ENCODE results near the gene HDAC7. TPM values are rescaled to one million over a fixed set of nuclear protein-coding genes. Genes with fewer than 3 reads are reported as not detected.
A peak's percentile ranks its signal among the peaks of the same experiment; 100 is the strongest.

The HDAC7 gene
- total and polyA plus RNA-seq, 5 experiments from 2014 or later = 10.2 to 165 (median 30.5) TPM

- Mint-ChIP-seq H3K4me1 (peaks cover 58 to 99% (median 97%) of the 10 kb centered on the region in 4 donors), H3K9me3 (no peaks in the 10 kb centered on the region), H3K4me3 (peak overlapping the region in 9 of 10 donors; percentile 11 to 84 (median 63)), H3K27ac (peak overlapping the region; percentile 77 to 99 (median 92)), H3K36me3 (peaks cover 0 to 13% (median 0%) of the 10 kb centered on the region in 3 donors), H3K27me3 (no peaks in the 10 kb centered on the region)
- ATAC-seq = no peak
- no peak for DNase-seq
- POLR2A ChIA-PET = interaction anchor here (0.7 to 22.6 kb wide), 4 partner anchors 8 to 31 kb away, joined by 3 to 514 read pairs (median 40); partner anchors contain the start of gene HDAC7
These were observed 14.3 kb downstream of the HDAC7 start for GRCh38 chr12:47805417-47805816.

GRCh38 chr12:47804171-47804570 is 15.5 kb downstream of the HDAC7 start:
- ATAC-seq (no peak), DNase-seq (no peak)
- H3K27ac Mint-ChIP-seq = peak overlapping the region; percentile 39 to 99 (median 84)
- H3K4me1 Mint-ChIP-seq = peaks cover 57 to 99% (median 98%) of the 10 kb centered on the region in 4 donors
- no peaks in the 10 kb centered on the region for H3K27me3 Mint-ChIP-seq
- H3K36me3 Mint-ChIP-seq = peaks cover 0 to 13% (median 0%) of the 10 kb centered on the region in 3 donors
- H3K9me3 Mint-ChIP-seq = no peaks in the 10 kb centered on the region
- H3K4me3 Mint-ChIP-seq = peak overlapping the region in 8 of 10 donors; percentile 28 to 83 (median 63)
- POLR2A ChIA-PET = interaction anchor here (0.7 to 22.6 kb wide), 8 partner anchors 9 to 96 kb away, joined by 3 to 514 read pairs (median 4); partner anchors contain the start of gene HDAC7

GRCh38 chr12:47803191-47803875 is 16.4 kb downstream of the HDAC7 start:
- ATAC-seq = no peak
- peaks cover 55 to 98% (median 96%) of the 10 kb centered on the region in 4 donors for H3K4me1 Mint-ChIP-seq
- no peaks in the 10 kb centered on the region for H3K9me3 Mint-ChIP-seq
- no peaks in the 10 kb centered on the region for H3K27me3 Mint-ChIP-seq
- H3K4me3 Mint-ChIP-seq = peak overlapping the region; percentile 47 to 84 (median 72)
- no peak for DNase-seq
- peak overlapping the region; percentile 77 to 99 (median 84) for H3K27ac Mint-ChIP-seq
- POLR2A ChIA-PET = interaction anchor here (2.2 to 22.6 kb wide), 4 partner anchors 10 to 28 kb away, joined by 13 to 514 read pairs (median 41); partner anchors contain the start of gene HDAC7
- H3K36me3 Mint-ChIP-seq = peaks cover 0 to 15% (median 0%) of the 10 kb centered on the region in 3 donors

GRCh38 chr12:47802312-47802711 is 17.4 kb downstream of the HDAC7 start:
- peaks cover 0 to 21% (median 1%) of the 10 kb centered on the region in 3 donors for H3K36me3 Mint-ChIP-seq
- peaks cover 51 to 98% (median 90%) of the 10 kb centered on the region in 4 donors for H3K4me1 Mint-ChIP-seq
- peak in 1 of 2 donors; percentile 23 for ATAC-seq
- H3K9me3 Mint-ChIP-seq = no peaks in the 10 kb centered on the region
- H3K4me3 Mint-ChIP-seq = peak overlapping the region; percentile 45 to 83 (median 54)
- peak overlapping the region; percentile 71 to 99 (median 82) for H3K27ac Mint-ChIP-seq
- POLR2A ChIA-PET = interaction anchor here (1.1 to 22.6 kb wide), 5 partner anchors 8 to 40 kb away, joined by 3 to 514 read pairs (median 16); partner anchors contain the start of gene HDAC7
- DNase-seq = no peak
- H3K27me3 Mint-ChIP-seq = no peaks in the 10 kb centered on the region

DNA sequence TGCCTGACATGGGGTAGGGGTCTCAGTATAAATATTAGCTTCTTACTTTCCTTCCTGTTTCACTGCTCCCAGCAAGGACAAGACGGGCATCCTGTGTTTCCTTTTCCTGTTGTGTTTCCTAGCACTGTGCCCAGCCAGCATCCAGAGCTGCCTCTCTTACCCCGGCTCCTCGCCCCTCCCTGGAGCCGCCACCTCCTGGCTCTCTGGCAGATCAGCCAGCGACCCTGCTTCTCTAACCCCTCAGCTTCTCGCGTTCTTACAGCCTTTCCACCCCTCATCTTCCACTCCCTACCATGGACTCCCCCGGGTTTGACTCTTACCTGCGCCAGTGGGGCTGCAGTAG is 17.8 kb downstream of the HDAC7 start:
- no peak for DNase-seq
- peaks cover 47 to 95% (median 87%) of the 10 kb centered on the region in 4 donors for H3K4me1 Mint-ChIP-seq
- H3K27me3 Mint-ChIP-seq = no peaks in the 10 kb centered on the region
- no peak for ATAC-seq
- H3K4me3 Mint-ChIP-seq = peak overlapping the region; percentile 6 to 83 (median 54)
- POLR2A ChIA-PET = interaction anchor here (1.1 to 22.6 kb wide), 5 partner anchors 9 to 40 kb away, joined by 3 to 514 read pairs (median 16); partner anchors contain the start of gene HDAC7
- peaks cover 0 to 25% (median 1%) of the 10 kb centered on the region in 3 donors for H3K36me3 Mint-ChIP-seq
- H3K27ac Mint-ChIP-seq = peak overlapping the region; percentile 71 to 99 (median 82)
- H3K9me3 Mint-ChIP-seq = no peaks in the 10 kb centered on the region

DNA sequence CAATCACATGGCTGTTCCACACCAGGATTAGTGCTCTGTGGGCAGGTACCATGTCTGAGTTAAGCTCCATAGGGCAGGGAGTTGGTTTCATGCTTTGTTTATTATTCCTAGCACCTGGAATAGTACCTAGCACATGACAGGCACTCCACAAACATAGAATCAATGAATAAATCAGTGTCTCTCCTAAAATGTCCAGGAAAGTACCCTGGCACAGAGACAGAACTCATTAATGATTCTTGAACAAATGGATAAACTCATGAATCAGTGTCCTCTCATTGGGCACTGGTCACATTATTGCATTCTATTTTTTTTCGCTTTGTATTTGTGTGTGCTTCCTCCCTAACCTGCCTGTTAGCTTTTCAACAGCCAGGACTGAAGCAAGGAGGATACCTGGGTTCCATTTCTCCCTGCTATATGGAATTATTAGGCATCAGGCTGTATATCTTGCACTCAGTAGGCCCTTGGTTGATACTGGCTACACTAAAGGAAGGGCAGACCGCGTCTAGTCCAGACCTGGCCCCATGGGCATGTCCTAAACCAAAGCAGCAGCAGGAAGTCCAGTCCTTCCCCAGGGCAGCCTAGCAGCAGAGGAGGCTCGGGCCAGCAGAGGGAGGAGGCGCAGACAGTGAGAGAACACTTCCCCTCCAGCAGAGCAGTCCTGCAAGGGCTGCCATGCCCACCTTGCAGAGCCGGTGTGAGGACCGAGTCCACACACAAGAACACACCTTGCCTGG is 18.4 kb downstream of the HDAC7 start:
- Mint-ChIP-seq H3K4me1 (peaks cover 45 to 90% (median 81%) of the 10 kb centered on the region in 4 donors), H3K9me3 (no peaks in the 10 kb centered on the region), H3K27ac (peak overlapping the region; percentile 77 to 99 (median 88)), H3K36me3 (peaks cover 0 to 30% (median 1%) of the 10 kb centered on the region in 3 donors), H3K4me3 (peak overlapping the region; percentile 6 to 83 (median 54)), H3K27me3 (no peaks in the 10 kb centered on the region)
- POLR2A ChIA-PET = interaction anchor here (0.7 to 22.6 kb wide), 7 partner anchors 9 to 86 kb away, joined by 3 to 514 read pairs (median 7); partner anchors contain the start of gene HDAC7
- ATAC-seq (no peak), DNase-seq (no peak)

- no peak for DNase-seq
- Mint-ChIP-seq H3K4me3 (peak overlapping the region in 2 of 10 donors; percentile 31 to 83), H3K36me3 (peaks cover 0 to 34% (median 1%) of the 10 kb centered on the region in 3 donors), H3K27ac (peak overlapping the region in 4 of 10 donors; percentile 61 to 84 (median 75)), H3K27me3 (no peaks in the 10 kb centered on the region), H3K4me1 (peaks cover 45 to 82% (median 74%) of the 10 kb centered on the region in 4 donors), H3K9me3 (no peaks in the 10 kb centered on the region)
- no peak for ATAC-seq
- POLR2A ChIA-PET = interaction anchor here (0.6 to 22.6 kb wide), 5 partner anchors 8 to 31 kb away, joined by 3 to 514 read pairs (median 4); no protein-coding TSS in a partner anchor
These were observed 19.1 kb downstream of the HDAC7 start for GRCh38 chr12:47800582-47800981.

DNA sequence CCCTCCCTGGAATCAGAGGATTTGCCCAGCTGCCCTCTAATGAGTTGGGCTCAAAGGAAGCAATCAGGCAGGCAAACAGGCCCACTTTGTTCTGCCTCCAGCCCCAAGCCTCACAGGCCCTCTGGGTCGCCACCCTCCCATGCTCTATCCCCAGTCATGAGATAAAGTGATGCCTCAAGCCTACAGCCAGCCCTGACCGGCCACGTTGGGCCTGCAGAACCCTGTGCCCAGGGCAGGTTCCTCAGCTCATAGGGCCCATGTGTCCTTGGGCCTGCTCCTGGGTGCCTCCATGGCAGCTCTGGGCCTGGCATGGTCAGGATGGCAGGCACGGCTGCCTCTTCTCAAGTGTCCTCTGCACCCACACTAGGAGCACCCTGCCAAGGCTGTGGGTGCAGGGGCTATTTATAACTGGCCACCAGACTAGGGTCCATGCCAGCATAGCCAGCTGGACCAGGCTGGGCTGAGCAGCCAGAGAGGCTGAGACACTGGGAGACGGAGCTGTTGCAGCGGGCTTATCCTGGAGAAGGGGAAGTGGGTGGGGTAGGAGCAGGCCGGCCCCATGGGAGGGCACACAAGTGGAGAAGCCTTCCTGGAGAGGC is 20.2 kb downstream of the HDAC7 start:
- no peaks in the 10 kb centered on the region for H3K9me3 Mint-ChIP-seq
- POLR2A ChIA-PET = interaction anchor here (0.6 to 4.1 kb wide), 5 partner anchors 10 to 36 kb away, joined by 3 to 31 read pairs (median 5); no protein-coding TSS in a partner anchor
- no peak for ATAC-seq

GRCh38 chr12:47798382-47798948 is 21.2 kb downstream of the HDAC7 start:
- Mint-ChIP-seq H3K4me3 (peak overlapping the region in 2 of 10 donors; percentile 26 to 38), H3K27ac (peak overlapping the region in 5 of 10 donors; percentile 27 to 78 (median 57)), H3K4me1 (peaks cover 32 to 61% (median 53%) of the 10 kb centered on the region in 4 donors), H3K27me3 (no peaks in the 10 kb centered on the region), H3K36me3 (peaks cover 0 to 43% (median 1%) of the 10 kb centered on the region in 3 donors), H3K9me3 (no peaks in the 10 kb centered on the region)
- POLR2A ChIA-PET = interaction anchor here (0.9 to 4.1 kb wide), 7 partner anchors 11 to 37 kb away, joined by 3 to 31 read pairs (median 8); no protein-coding TSS in a partner anchor
- ATAC-seq (no peak), DNase-seq (no peak)

More for the DNA sequence above, 20.2 kb downstream of the HDAC7 start:
- peaks cover 35 to 71% (median 62%) of the 10 kb centered on the region in 4 donors for H3K4me1 Mint-ChIP-seq
- no peak overlapping the region for H3K4me3 Mint-ChIP-seq
- no peak for DNase-seq
- peak overlapping the region in 6 of 10 donors; percentile 20 to 87 (median 58) for H3K27ac Mint-ChIP-seq
- H3K27me3 Mint-ChIP-seq = no peaks in the 10 kb centered on the region
- H3K36me3 Mint-ChIP-seq = peaks cover 0 to 33% (median 1%) of the 10 kb centered on the region in 3 donors

GRCh38 chr12:47797441-47797840 is 22.3 kb downstream of the HDAC7 start:
- H3K9me3 Mint-ChIP-seq = no peaks in the 10 kb centered on the region
- H3K36me3 Mint-ChIP-seq = peaks cover 0 to 48% (median 1%) of the 10 kb centered on the region in 3 donors
- peak overlapping the region; percentile 51 to 95 (median 87) for H3K27ac Mint-ChIP-seq
- H3K4me1 Mint-ChIP-seq = peaks cover 26 to 51% (median 42%) of the 10 kb centered on the region in 4 donors
- peak overlapping the region in 7 of 10 donors; percentile 44 to 81 (median 68) for H3K4me3 Mint-ChIP-seq
- ATAC-seq (peak; percentile 88 to 90), DNase-seq (peak in 8 of 10 donors; percentile 41 to 76 (median 58))
- POLR2A ChIA-PET = interaction anchor here (0.9 to 4.1 kb wide), 6 partner anchors 12 to 41 kb away, joined by 3 to 31 read pairs (median 7); partner anchors contain the start of gene HDAC7
- H3K27me3 Mint-ChIP-seq = no peaks in the 10 kb centered on the region

DNA sequence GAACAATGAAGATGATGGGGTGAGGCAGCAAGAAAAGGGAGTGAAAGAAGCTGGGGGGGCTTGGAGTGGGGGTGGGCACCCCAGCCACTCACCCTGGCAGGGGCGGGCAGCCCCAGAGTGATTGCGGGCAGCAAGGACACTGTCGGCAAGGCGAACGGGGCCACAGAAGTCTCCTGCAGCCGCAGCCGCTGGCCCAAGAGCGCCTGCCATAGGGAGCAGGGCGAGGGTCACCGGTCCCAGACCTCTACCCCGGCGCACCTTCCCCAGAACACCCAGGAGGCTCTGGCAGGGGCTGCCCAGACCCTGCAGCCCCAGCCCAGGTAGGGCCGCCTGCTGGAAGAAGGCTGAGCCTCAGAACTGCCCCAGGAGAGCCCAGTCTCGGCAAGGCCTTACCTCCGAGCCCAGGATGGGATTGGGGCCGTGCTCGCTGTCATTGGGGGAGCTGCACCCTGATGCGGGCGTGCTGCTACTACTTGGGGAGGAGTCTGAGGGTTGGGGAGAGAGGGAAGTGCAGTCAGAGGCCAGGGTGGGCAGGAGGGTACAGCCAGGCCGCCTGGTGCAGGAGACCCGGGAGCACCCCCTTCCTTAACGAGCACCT is 23.8 kb downstream of the HDAC7 start:
- peaks cover 14 to 35% (median 27%) of the 10 kb centered on the region in 4 donors for H3K4me1 Mint-ChIP-seq
- H3K4me3 Mint-ChIP-seq = no peak overlapping the region
- POLR2A ChIA-PET = interaction anchor here (1.8 to 4.1 kb wide), 2 partner anchors 13 to 17 kb away, joined by 10 to 31 read pairs; no protein-coding TSS in a partner anchor
- H3K36me3 Mint-ChIP-seq = peaks cover 0 to 58% (median 2%) of the 10 kb centered on the region in 3 donors
- ATAC-seq (no peak), DNase-seq (no peak)
- peak overlapping the region in 1 of 10 donors; percentile 19 for H3K27ac Mint-ChIP-seq
- H3K9me3 Mint-ChIP-seq = no peaks in the 10 kb centered on the region
- H3K27me3 Mint-ChIP-seq = no peaks in the 10 kb centered on the region
